RWPE2 (cell line): ENCODE data around the gene CD36.
A peak's percentile ranks its signal among the peaks of the same experiment; 100 is the strongest.

Source experiments
- ATAC-seq: fragments of 200-7000 bp; cut with Tn5 transposase; 3 replicates; pipeline ENCODE4 v1.9.1; 2021; ENCODE audit warnings: low read depth
- DNase-seq: peaks from one replicate; pipeline ENCODE4 v3.0.0-alpha.2; 2020; ENCODE audit warnings: low spot score
- H3K27ac ChIP-seq: fragments of 450-650 bp; 2 replicates; pipeline ENCODE4 v1.5.1; 2017; ENCODE audit warnings: mild to moderate bottlenecking; ENCODE audit not compliant: poor library complexity, severe bottlenecking
- H3K27me3 ChIP-seq: fragments of 250-450 bp; sonication (Bioruptor Pico); 2 replicates; pipeline ENCODE4 v1.5.1; 2021; ENCODE audit warnings: mild to moderate bottlenecking, moderate library complexity; ENCODE audit not compliant: insufficient read depth, poor library complexity, severe bottlenecking
- H3K36me3 ChIP-seq: fragments of 250-450 bp; sonication (Bioruptor Pico); 2 replicates; pipeline ENCODE4 v1.5.1; 2020; ENCODE audit warnings: low read depth, mild to moderate bottlenecking, moderate library complexity
- H3K4me1 ChIP-seq: fragments of 250-450 bp; sonication (Bioruptor Pico); 2 replicates; pipeline ENCODE4 v1.5.1; 2021; ENCODE audit warnings: mild to moderate bottlenecking, moderate library complexity; ENCODE audit not compliant: insufficient read depth, poor library complexity, severe bottlenecking
- H3K4me3 ChIP-seq: fragments of 250-450 bp; sonication (Bioruptor Pico); 2 replicates; pipeline ENCODE4 v1.5.1; 2021; ENCODE audit warnings: mild to moderate bottlenecking, moderate library complexity; ENCODE audit not compliant: severe bottlenecking
- H3K9me3 ChIP-seq: fragments of 250-450 bp; sonication (Bioruptor Pico); 2 replicates; pipeline ENCODE4 v1.5.1; 2021; ENCODE audit warnings: mild to moderate bottlenecking, moderate library complexity; ENCODE audit not compliant: severe bottlenecking
- TF ChIP-seq, protein P1 (sequence below): fragments of 450-650 bp; IDR thresholded peaks from one replicate; pipeline ENCODE4 v1.5.1; 2017; ENCODE audit warnings: mild to moderate bottlenecking, moderate library complexity; ENCODE audit not compliant: poor library complexity, severe bottlenecking

CD36 gene

DNA sequence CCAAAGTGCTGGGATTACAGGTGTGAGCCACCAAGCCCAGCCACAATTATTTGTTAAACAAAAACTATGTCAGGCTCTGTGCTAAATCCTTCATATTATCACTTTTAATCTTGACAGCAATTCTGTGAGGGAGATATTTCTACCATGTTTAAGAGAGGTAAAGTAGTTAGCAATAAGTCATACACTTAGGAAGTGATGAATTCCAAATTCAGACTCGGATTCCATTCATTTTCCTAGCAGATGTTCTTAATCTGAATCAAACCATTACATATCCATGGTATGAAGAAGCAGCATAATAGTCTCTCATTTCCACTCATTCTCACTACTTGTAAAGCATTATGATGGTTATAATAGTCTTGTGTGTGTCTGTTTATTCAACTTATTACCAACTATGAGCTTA is 2.9 kb upstream of the CD36 start:
- Histone ChIP-seq H3K9me3 (peaks cover 3% of the 10 kb centered on the region), H3K4me1 (peaks cover 12% of the 10 kb centered on the region), H3K36me3 (no peaks in the 10 kb centered on the region), H3K27me3 (no peaks in the 10 kb centered on the region), H3K4me3 (no peak overlapping the region), H3K27ac (peak overlapping the region; percentile 57)
- ATAC-seq: no peak
- DNase-seq: no peak
- TF ChIP-seq, protein P1, sequence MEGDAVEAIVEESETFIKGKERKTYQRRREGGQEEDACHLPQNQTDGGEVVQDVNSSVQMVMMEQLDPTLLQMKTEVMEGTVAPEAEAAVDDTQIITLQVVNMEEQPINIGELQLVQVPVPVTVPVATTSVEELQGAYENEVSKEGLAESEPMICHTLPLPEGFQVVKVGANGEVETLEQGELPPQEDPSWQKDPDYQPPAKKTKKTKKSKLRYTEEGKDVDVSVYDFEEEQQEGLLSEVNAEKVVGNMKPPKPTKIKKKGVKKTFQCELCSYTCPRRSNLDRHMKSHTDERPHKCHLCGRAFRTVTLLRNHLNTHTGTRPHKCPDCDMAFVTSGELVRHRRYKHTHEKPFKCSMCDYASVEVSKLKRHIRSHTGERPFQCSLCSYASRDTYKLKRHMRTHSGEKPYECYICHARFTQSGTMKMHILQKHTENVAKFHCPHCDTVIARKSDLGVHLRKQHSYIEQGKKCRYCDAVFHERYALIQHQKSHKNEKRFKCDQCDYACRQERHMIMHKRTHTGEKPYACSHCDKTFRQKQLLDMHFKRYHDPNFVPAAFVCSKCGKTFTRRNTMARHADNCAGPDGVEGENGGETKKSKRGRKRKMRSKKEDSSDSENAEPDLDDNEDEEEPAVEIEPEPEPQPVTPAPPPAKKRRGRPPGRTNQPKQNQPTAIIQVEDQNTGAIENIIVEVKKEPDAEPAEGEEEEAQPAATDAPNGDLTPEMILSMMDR: no peak

DNA sequence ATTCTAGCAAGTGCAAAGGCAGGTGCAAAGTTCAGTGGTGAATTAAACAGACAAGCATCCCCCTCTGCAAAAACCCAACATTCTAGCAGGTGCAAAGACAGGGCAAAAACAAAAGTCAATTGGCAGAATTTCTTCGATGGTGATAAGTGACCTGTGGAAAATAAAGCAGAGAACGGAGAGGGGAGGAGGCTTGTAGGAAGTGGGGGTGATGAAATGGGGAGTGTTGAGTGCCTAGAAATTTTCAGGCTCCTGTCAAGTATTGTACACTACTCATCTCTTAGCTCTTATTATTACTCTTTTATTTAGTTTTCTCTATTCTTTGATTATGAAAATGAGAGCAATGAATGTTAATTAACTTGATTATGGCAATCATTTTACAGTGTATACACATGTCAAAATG is 2.4 kb upstream of the CD36 start:
- Histone ChIP-seq H3K36me3 (no peaks in the 10 kb centered on the region), H3K9me3 (peaks cover 3% of the 10 kb centered on the region), H3K27ac (no peak overlapping the region), H3K4me1 (peaks cover 17% of the 10 kb centered on the region), H3K4me3 (no peak overlapping the region), H3K27me3 (no peaks in the 10 kb centered on the region)
- TF ChIP-seq, protein P1: no peak
- ATAC-seq (no peak), DNase-seq (no peak)

GRCh38 chr7:80636709-80637108 is 1.7 kb upstream of the CD36 start:
- ATAC-seq: no peak
- Histone ChIP-seq H3K36me3 (no peaks in the 10 kb centered on the region), H3K4me1 (peaks cover 19% of the 10 kb centered on the region)

DNA sequence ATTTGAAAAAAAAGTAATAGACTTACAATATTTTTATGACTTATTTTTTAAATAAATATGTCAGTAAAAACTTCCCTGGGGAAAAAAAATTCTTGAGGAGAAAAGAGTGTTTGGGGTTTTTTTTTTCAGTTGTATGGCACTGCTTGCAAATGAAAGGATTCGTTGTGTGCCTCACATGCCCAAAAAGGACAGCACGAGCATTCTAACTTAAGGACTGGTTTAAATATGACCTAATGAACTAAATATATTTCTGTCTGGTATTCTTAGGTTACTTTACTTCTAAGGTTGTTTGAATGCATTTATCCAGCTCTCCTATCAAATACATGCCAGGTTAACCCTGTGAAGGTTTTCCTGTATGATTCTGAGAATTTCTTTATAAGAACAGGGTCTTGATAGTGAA is 988 bp upstream of the CD36 start:
- Histone ChIP-seq H3K27ac (no peak overlapping the region), H3K27me3 (no peaks in the 10 kb centered on the region), H3K36me3 (no peaks in the 10 kb centered on the region), H3K4me1 (peaks cover 19% of the 10 kb centered on the region), H3K9me3 (peaks cover 3% of the 10 kb centered on the region), H3K4me3 (no peak overlapping the region)
- no peak for ATAC-seq
- TF ChIP-seq, protein P1: no peak
- no peak for DNase-seq

More at GRCh38 chr7:80636709-80637108, 1.7 kb upstream of the CD36 start:
- TF ChIP-seq, protein P1: no peak
- Histone ChIP-seq H3K27ac (no peak overlapping the region), H3K27me3 (no peaks in the 10 kb centered on the region), H3K4me3 (no peak overlapping the region), H3K9me3 (peaks cover 3% of the 10 kb centered on the region)
- DNase-seq: no peak

DNA sequence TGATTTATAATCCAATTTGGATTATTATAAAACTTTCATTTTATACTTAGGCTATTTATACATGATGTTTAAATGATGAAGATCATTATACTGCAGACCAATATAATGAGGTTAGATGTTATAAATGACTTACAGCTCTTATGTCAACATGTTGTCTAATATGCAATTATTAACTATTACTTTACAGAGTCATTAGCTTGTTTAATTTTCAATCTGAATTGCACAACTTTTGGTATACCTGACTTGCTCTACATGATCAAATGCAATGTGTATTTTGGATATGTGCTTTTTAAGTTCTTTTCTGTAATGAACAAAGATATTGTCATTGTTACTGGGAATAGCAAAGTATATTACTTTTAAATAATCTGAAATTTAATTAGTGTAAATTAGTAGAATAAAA is 569 bp downstream of the CD36 start:
- Histone ChIP-seq H3K9me3 (peaks cover 3% of the 10 kb centered on the region), H3K4me3 (no peak overlapping the region), H3K36me3 (no peaks in the 10 kb centered on the region), H3K27ac (no peak overlapping the region), H3K4me1 (peaks cover 22% of the 10 kb centered on the region), H3K27me3 (no peaks in the 10 kb centered on the region)
- no peak for DNase-seq
- ATAC-seq: no peak
- TF ChIP-seq, protein P1: no peak
